OCI-LY3 (cell line): Measurements from ENCODE around the gene TFR2.
A peak's percentile ranks its signal among the peaks of the same experiment; 100 is the strongest.

Experiments used
- EZH2phosphoT487 ChIP-seq: fragments of 200-600 bp; shearing (Covaris generic); IDR thresholded peaks from 2 replicates; pipeline ENCODE4 v1.6.1; 2018; ENCODE audit warnings: antibody characterized with exemption, mixed run types, low read depth
- TF ChIP-seq, protein P1 (sequence below): fragments of 200-600, 300-600 bp; sonication (generic); IDR thresholded peaks from 2 replicates; pipeline ENCODE4 v1.5.1; 2014; ENCODE audit warnings: antibody characterized with exemption, low read length, low read depth

DNA sequence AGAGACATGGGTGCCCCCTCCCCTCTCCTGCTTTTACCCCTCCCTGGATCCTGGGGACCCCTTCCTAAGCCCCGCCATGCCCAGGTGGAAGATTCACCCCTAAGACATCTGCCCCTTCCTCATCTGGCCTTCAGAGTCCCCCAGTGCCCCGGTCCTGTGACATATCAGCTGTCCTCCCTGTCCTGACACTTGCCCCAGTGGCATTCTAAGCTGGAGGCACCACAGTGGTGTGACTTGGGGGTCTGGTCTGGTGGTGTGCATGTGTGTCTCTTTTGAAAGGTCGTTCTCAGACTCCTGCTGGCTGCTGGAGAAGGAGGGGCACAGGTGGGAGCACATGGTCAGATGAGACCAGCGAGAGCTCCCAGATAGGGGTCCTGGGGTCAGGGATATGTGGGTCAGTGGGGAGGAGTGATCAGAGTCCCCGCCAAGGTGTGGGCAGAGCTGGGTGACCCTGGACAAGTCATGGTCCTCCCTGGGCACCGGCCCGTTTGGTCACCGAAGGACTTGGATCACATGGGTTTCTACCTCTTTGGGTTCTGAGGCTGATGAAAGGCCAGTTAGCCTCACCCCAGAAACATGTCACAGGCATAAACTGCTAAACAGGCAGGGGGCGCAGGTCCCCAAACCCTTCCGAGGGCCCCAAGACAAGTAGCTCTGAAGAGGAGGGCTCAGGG is 645 bp upstream of the TFR2 start:
- TF ChIP-seq EZH2phosphoT487, result no peak
- TF ChIP-seq, protein P1, sequence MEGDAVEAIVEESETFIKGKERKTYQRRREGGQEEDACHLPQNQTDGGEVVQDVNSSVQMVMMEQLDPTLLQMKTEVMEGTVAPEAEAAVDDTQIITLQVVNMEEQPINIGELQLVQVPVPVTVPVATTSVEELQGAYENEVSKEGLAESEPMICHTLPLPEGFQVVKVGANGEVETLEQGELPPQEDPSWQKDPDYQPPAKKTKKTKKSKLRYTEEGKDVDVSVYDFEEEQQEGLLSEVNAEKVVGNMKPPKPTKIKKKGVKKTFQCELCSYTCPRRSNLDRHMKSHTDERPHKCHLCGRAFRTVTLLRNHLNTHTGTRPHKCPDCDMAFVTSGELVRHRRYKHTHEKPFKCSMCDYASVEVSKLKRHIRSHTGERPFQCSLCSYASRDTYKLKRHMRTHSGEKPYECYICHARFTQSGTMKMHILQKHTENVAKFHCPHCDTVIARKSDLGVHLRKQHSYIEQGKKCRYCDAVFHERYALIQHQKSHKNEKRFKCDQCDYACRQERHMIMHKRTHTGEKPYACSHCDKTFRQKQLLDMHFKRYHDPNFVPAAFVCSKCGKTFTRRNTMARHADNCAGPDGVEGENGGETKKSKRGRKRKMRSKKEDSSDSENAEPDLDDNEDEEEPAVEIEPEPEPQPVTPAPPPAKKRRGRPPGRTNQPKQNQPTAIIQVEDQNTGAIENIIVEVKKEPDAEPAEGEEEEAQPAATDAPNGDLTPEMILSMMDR, result 0 out of 2 replicates have a peak, but pooled peaks have one; percentile 10
